ENCODE measurements around the gene CRYBG3. TPM values are rescaled to one million over a fixed set of nuclear protein-coding genes. Genes with fewer than 3 reads are reported as not detected.
"Not testable (repeated sequence)": the region's sequence is repeated elsewhere in the genome, so short reads cannot be mapped to it uniquely, and the experiment has no call there.

Gene CRYBG3
- total and polyA plus RNA-seq, 2 donors: 16.2 to 67.5 TPM

DNA sequence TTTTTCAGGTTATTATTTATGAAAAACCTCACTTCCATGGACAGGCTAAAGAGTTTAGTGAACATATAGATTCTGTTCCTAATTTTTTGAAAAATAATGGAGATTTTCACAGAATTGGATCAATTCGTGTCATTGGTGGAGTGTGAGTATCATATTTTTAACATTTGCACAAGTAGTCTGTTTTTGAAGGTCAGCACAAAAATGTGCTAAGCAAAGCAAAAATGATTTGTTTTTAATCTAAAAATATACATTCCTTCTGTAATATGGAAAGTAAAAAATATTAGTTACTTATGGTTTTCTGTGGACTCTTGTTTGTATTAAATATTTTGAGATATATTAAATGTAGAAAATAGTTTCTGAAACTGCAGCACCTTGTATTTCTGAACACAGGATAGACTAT lies 71.0 kb downstream of the CRYBG3 start:
- WGBS: 95% methylated on average over 1 of the region's 1 CpG
- peaks cover 6% of the 10 kb centered on the region for H3K36me3 ChIP-seq (ENCODE audit: insufficient read depth)
- no peak overlapping the region for H3K27ac ChIP-seq (ENCODE audit: low read depth)
- no peak for DNase-seq (ENCODE audit: extremely low spot score)
- H3K4me1 ChIP-seq (ENCODE audit: insufficient read depth): no peaks in the 10 kb centered on the region
- no peak overlapping the region for H3K4me3 ChIP-seq (ENCODE audit: low read depth, low read length)

GRCh38 chr3:97895216-97895615 lies 73.4 kb downstream of the CRYBG3 start:
- no peak for DNase-seq (ENCODE audit: extremely low spot score)
- no peak overlapping the region for H3K27ac ChIP-seq (ENCODE audit: low read depth)
- no peak overlapping the region for H3K4me3 ChIP-seq (ENCODE audit: low read depth, low read length)
- H3K4me1 ChIP-seq (ENCODE audit: insufficient read depth): no peaks in the 10 kb centered on the region
- 76% methylated on average over 3 of the region's 3 CpGs for WGBS
- peaks cover 6% of the 10 kb centered on the region for H3K36me3 ChIP-seq (ENCODE audit: insufficient read depth)

- Histone ChIP-seq H3K4me1 (ENCODE audit: insufficient read depth) (no peaks in the 10 kb centered on the region), H3K27ac (ENCODE audit: low read depth) (no peak overlapping the region), H3K4me3 (ENCODE audit: low read depth, low read length) (no peak overlapping the region), H3K36me3 (ENCODE audit: insufficient read depth) (peaks cover 6% of the 10 kb centered on the region)
- DNase-seq (ENCODE audit: extremely low spot score): no peak
- WGBS: 96% methylated on average over 1 of the region's 1 CpG
Observed at GRCh38 chr3:97896129-97896528, 74.3 kb downstream of the CRYBG3 start.

- Histone ChIP-seq H3K36me3 (ENCODE audit: insufficient read depth) (peaks cover 6% of the 10 kb centered on the region), H3K27ac (ENCODE audit: low read depth) (no peak overlapping the region), H3K4me1 (ENCODE audit: insufficient read depth) (no peaks in the 10 kb centered on the region), H3K4me3 (ENCODE audit: low read depth, low read length) (no peak overlapping the region)
- no peak for DNase-seq (ENCODE audit: extremely low spot score)
- WGBS: 92% methylated on average over 3 of the region's 3 CpGs
Observed at GRCh38 chr3:97896547-97896946, 74.7 kb downstream of the CRYBG3 start.

- no peaks in the 10 kb centered on the region for H3K36me3 ChIP-seq (ENCODE audit: insufficient read depth)
- no peak overlapping the region for H3K4me3 ChIP-seq (ENCODE audit: low read depth, low read length)
- no peak overlapping the region for H3K27ac ChIP-seq (ENCODE audit: low read depth)
- no peak for DNase-seq (ENCODE audit: extremely low spot score)
- H3K4me1 ChIP-seq (ENCODE audit: insufficient read depth): no peaks in the 10 kb centered on the region
Observed at GRCh38 chr3:97899331-97899730, 77.5 kb downstream of the CRYBG3 start.

DNA sequence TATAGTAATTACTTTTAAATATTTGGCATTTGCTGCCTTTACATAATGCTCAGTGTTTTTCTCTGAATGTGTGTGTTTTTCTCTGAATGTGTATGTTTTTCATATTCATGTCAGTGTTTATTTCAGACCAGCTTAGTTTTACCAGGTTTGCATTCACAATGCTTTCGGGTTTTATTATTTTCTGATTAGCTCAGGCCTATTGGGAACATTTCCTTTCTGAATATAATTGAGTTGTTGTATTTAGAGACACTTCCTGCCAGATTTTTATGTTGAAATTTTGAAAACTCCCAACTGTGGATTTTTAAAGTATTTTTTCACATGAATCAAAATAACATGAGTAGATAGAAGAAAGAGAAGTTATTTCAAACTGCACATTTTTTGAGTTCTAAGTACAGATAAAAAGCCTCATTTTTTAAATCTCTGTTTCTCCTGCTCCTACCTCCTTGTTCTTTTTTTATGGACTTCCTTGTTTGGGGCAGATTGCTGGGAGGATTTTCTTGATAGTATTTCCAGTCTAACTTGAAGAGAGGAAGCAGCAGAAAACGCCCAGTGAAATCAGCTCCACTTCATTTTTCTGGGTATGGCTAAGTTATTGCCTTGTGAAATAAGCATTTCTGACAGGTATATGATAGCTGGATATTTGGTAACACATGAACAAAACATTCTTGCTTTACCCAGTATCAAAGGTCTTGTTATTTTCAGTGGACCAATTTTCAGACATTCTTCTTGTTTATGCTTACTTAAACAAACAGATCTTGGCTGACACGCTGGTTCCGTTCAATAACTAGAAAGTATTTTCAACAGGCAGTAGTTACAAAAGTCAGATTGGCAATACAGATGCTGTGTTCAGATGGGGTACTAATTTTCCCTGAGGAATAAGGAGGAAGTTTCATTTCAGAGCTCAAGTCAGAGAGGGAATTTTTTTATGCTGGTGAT lies 79.8 kb downstream of the CRYBG3 start:
- Histone ChIP-seq H3K4me3 (ENCODE audit: low read depth, low read length) (no peak overlapping the region), H3K4me1 (ENCODE audit: insufficient read depth) (no peaks in the 10 kb centered on the region), H3K27ac (ENCODE audit: low read depth) (peak overlapping the region; percentile 67), H3K36me3 (ENCODE audit: insufficient read depth) (no peaks in the 10 kb centered on the region)
- DNase-seq (ENCODE audit: extremely low spot score): no peak
- 33% methylated on average over 4 of the region's 4 CpGs for WGBS

DNA sequence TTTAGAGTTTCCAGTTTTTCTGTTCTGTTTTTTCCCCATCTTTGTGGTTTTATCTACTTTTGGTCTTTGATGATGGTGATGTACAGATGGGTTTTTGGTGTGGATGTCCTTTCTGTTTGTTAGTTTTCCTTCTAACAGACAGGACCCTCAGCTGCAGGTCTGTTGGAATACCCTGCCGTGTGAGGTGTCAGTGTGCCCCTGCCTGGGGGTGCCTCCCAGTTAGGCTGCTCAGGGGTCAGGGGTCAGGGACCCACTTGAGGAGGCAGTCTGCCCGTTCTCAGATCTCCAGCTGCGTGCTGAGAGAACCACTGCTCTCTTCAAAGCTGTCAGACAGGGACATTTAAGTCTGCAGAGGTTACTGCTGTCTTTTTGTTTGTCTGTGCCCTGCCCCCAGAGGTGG lies 88.0 kb downstream of the CRYBG3 start:
- H3K4me1 ChIP-seq (ENCODE audit: insufficient read depth); H3K4me3 ChIP-seq (ENCODE audit: low read depth, low read length); H3K27ac ChIP-seq (ENCODE audit: low read depth); H3K36me3 ChIP-seq (ENCODE audit: insufficient read depth); DNase-seq (ENCODE audit: extremely low spot score): not testable (repeated sequence)
- WGBS: 80% methylated on average over 2 of the region's 3 CpGs

- not testable (repeated sequence) for DNase-seq (ENCODE audit: extremely low spot score)
- 81% methylated on average over 23 of the region's 24 CpGs for WGBS
Observed at GRCh38 chr3:97910236-97910831, 88.5 kb downstream of the CRYBG3 start.

GRCh38 chr3:97910931-97911351 lies 89.1 kb downstream of the CRYBG3 start:
- no peak for DNase-seq (ENCODE audit: extremely low spot score)
- WGBS: 33% methylated on average over 3 of the region's 3 CpGs

More at GRCh38 chr3:97910236-97910831, 88.5 kb downstream of the CRYBG3 start:
- H3K36me3 ChIP-seq (ENCODE audit: insufficient read depth); H3K4me1 ChIP-seq (ENCODE audit: insufficient read depth); H3K27ac ChIP-seq (ENCODE audit: low read depth); H3K4me3 ChIP-seq (ENCODE audit: low read depth, low read length): not testable (repeated sequence)

DNA sequence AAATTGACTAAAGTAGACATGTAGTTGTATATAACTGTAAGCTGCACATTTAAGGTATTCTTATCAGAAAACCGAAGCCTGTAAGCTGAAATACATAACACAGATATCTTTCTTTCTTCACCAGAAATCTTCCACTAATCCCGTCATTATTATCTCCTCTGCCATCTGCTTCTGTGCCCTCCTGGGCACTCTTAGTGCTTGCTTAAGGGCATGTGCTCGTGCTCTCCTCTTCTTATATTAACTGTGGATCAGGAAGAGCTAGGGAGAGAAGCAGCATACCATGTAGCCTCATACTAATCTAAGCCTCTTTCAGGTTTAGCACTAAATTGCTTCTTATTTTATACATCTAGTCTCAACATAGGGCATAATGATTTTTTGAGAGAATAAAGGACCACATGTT lies 89.6 kb downstream of the CRYBG3 start:
- no peak for DNase-seq (ENCODE audit: extremely low spot score)
- Histone ChIP-seq H3K4me3 (ENCODE audit: low read depth, low read length) (no peak overlapping the region), H3K27ac (ENCODE audit: low read depth) (no peak overlapping the region), H3K4me1 (ENCODE audit: insufficient read depth) (no peaks in the 10 kb centered on the region), H3K36me3 (ENCODE audit: insufficient read depth) (peaks cover 7% of the 10 kb centered on the region)
- WGBS: 59% methylated on average over 3 of the region's 3 CpGs

More at GRCh38 chr3:97910931-97911351, 89.1 kb downstream of the CRYBG3 start:
- no peak overlapping the region for H3K27ac ChIP-seq (ENCODE audit: low read depth)
- H3K4me3 ChIP-seq (ENCODE audit: low read depth, low read length): no peak overlapping the region
- peaks cover 4% of the 10 kb centered on the region for H3K36me3 ChIP-seq (ENCODE audit: insufficient read depth)
- H3K4me1 ChIP-seq (ENCODE audit: insufficient read depth): no peaks in the 10 kb centered on the region

DNA sequence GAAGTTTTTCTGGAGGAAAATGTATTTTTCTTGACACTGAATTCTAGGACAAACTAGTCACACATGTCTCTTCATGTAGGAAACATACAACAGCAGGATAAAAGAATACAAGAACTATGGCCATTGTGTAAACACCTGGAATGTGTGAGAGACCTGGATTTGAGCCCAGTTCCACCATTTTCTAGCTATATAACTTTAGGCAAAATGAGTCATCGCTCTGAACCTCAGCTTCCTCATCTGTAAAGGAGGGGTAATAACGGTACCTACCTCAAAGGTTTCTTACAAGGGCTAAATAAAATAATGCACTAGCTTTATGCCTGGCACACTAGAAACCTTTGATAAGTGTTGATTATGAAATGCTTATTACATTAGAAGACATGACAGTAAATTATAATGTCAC lies 92.6 kb downstream of the CRYBG3 start:
- H3K4me1 ChIP-seq (ENCODE audit: insufficient read depth): no peaks in the 10 kb centered on the region
- no peak overlapping the region for H3K4me3 ChIP-seq (ENCODE audit: low read depth, low read length)
- 87% methylated on average over 2 of the region's 2 CpGs for WGBS
- DNase-seq (ENCODE audit: extremely low spot score): no peak
- no peak overlapping the region for H3K27ac ChIP-seq (ENCODE audit: low read depth)
- H3K36me3 ChIP-seq (ENCODE audit: insufficient read depth): peaks cover 10% of the 10 kb centered on the region

- peaks cover 10% of the 10 kb centered on the region for H3K36me3 ChIP-seq (ENCODE audit: insufficient read depth)
Observed at GRCh38 chr3:97916576-97916975, 94.8 kb downstream of the CRYBG3 start.

DNA sequence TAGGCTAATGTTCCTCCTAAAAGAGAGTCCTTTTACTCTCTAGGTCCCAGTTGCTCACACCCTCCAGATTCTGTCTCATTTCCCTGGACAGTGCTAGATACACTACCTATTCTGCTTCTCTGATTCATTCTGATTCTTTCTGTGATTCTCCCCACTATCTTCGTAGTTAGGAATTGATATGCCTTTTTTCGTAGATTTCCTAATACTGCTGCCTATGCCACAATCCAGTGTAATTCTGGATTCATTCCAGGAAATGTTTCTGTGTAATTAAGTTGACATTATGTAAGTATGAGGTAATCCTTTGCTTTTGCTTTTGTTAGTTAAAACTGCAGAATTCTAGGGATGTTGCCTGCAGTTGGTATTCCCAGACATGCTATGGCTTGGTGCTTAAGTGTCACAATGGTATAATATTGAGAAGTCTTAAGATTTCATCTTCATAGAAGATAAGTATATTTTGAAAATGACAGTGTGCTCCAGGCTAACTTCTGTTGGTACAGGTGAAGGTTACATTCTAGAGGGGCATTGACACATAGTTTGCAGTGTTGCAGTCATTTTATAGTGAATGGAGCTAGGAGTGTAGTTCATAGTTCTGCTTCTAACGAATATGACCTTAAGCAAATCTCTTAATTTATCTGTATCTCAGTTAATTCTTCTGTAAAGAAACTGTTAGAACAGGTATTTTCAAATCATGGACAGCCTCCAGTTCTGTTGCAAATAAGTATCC lies 96.2 kb downstream of the CRYBG3 start:
- Histone ChIP-seq H3K4me3 (ENCODE audit: low read depth, low read length) (no peak overlapping the region), H3K4me1 (ENCODE audit: insufficient read depth) (no peaks in the 10 kb centered on the region), H3K36me3 (ENCODE audit: insufficient read depth) (peaks cover 10% of the 10 kb centered on the region), H3K27ac (ENCODE audit: low read depth) (no peak overlapping the region)
- DNase-seq (ENCODE audit: extremely low spot score): no peak
- WGBS: 77% methylated on average over 3 of the region's 3 CpGs

More at GRCh38 chr3:97916576-97916975, 94.8 kb downstream of the CRYBG3 start:
- H3K4me1 ChIP-seq (ENCODE audit: insufficient read depth): no peaks in the 10 kb centered on the region
- no peak for DNase-seq (ENCODE audit: extremely low spot score)
- H3K4me3 ChIP-seq (ENCODE audit: low read depth, low read length): no peak overlapping the region
- H3K27ac ChIP-seq (ENCODE audit: low read depth): no peak overlapping the region

DNA sequence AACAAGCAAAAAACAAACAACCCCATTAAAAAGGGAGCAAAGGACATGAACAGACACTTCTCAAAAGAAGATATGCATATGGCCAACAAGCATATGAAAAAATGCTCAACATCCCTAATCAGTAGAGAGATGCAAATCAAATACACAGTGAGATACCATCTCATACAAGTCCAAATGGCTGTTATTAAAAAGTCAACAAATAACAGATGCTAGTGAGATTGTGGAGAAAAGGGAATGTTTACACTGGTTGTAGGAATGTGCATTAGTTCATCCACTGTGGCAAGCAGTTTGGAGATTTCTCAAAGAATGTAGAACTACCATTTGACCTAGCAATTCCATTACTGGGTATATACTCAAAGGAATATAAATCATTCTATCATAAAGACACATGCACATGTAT lies 105.9 kb downstream of the CRYBG3 start:
- no peaks in the 10 kb centered on the region for H3K4me1 ChIP-seq (ENCODE audit: insufficient read depth)
- H3K4me3 ChIP-seq (ENCODE audit: low read depth, low read length): no peak overlapping the region
- no peak for DNase-seq (ENCODE audit: extremely low spot score)
- H3K27ac ChIP-seq (ENCODE audit: low read depth): no peak overlapping the region
- H3K36me3 ChIP-seq (ENCODE audit: insufficient read depth): peaks cover 1% of the 10 kb centered on the region
